ENCODE data around the gene PKN3. TPM values are rescaled to one million over a fixed set of nuclear protein-coding genes. Genes with fewer than 3 reads are reported as not detected.

The PKN3 gene
- total RNA-seq, 1 donor from 2014 or later = 11.7 TPM

DNA sequence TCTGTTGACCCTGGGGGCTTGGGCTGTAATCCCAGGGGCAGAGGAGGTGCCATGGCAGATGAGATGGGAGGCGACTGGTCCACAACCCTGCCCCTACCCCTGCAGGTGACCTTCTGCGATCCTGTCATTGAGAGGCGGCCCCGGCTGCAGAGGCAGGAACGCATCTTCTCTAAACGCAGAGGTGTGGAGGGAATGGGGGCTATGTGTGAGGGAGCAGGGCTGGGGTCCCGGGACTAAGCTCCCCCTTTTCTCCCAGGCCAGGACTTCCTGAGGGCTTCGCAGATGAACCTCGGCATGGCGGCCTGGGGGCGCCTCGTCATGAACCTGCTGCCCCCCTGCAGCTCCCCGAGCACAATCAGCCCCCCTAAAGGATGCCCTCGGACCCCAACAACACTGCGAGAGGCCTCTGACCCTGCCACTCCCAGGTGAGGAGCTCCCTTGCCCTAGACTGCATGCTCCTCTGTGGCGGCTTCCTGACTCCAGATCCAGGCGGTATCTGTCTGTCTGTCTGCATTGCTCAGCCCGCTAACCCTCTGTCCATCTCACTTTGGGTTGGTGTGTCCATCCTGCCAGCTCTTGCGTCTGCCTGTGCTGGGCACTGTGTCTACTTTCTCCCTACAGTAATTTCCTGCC, 11.8 kb downstream of the PKN3 start:
- Mint-ChIP-seq H3K9me3 (no peaks in the 10 kb centered on the region), H3K4me3 (no peak overlapping the region), H3K4me1 (ENCODE audit: unreplicated experiment) (no peaks in the 10 kb centered on the region), H3K27ac (no peak overlapping the region), H3K36me3 (no peaks in the 10 kb centered on the region), H3K27me3 (no peaks in the 10 kb centered on the region)
- DNase-seq (ENCODE audit: extremely low spot score, unreplicated experiment) = no peak
- TF ChIP-seq, protein P1, sequence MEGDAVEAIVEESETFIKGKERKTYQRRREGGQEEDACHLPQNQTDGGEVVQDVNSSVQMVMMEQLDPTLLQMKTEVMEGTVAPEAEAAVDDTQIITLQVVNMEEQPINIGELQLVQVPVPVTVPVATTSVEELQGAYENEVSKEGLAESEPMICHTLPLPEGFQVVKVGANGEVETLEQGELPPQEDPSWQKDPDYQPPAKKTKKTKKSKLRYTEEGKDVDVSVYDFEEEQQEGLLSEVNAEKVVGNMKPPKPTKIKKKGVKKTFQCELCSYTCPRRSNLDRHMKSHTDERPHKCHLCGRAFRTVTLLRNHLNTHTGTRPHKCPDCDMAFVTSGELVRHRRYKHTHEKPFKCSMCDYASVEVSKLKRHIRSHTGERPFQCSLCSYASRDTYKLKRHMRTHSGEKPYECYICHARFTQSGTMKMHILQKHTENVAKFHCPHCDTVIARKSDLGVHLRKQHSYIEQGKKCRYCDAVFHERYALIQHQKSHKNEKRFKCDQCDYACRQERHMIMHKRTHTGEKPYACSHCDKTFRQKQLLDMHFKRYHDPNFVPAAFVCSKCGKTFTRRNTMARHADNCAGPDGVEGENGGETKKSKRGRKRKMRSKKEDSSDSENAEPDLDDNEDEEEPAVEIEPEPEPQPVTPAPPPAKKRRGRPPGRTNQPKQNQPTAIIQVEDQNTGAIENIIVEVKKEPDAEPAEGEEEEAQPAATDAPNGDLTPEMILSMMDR (conservative IDR thresholded peaks at IDR 0.05) = no peak

DNA sequence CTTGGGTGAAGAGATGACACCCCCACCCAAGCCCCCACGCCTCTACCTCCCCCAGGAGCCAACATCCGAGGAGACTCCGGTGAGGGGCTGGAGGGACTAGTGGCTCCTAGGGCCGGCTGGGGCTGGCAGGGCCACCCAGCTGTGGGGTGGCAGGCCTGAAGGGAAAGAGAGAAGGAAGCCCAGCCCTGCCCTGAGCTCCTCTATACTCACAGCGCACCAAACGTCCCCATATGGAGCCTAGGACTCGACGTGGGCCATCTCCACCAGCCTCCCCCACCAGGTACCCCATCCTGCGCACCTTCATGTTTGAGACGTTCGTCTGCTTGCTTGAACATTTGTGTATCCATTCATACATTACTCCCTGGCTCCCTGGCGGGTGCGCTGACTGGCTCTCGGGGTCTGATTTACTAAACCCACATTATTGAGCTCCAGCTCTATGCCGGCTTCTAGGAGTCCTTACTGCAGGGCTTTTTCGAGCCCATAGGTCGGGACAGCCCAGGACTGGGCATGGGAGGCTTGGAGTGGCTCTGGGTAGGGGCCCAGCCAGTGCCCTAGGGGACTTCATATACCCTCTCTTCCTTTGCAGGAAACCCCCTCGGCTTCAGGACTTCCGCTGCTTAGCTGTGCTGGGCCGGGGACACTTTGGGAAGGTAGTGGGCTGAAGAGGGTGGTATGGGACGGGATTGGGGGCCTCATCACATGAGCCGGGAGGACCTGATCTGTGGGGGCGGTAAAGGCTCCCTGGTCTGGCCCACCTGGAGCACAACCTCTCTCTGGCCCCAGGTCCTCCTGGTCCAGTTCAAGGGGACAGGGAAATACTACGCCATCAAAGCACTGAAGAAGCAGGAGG, 12.5 kb downstream of the PKN3 start:
- no peak overlapping the region for H3K4me3 Mint-ChIP-seq
- no peak for DNase-seq (ENCODE audit: extremely low spot score, unreplicated experiment)
- TF ChIP-seq, protein P1 (conservative IDR thresholded peaks at IDR 0.05) = no peak
- no peaks in the 10 kb centered on the region for H3K36me3 Mint-ChIP-seq
- H3K27me3 Mint-ChIP-seq = no peaks in the 10 kb centered on the region
- no peaks in the 10 kb centered on the region for H3K9me3 Mint-ChIP-seq
- no peak overlapping the region for H3K27ac Mint-ChIP-seq
- H3K4me1 Mint-ChIP-seq (ENCODE audit: unreplicated experiment) = no peaks in the 10 kb centered on the region

- Mint-ChIP-seq H3K36me3 (no peaks in the 10 kb centered on the region), H3K27me3 (no peaks in the 10 kb centered on the region), H3K27ac (no peak overlapping the region), H3K4me3 (no peak overlapping the region), H3K4me1 (ENCODE audit: unreplicated experiment) (no peaks in the 10 kb centered on the region), H3K9me3 (no peaks in the 10 kb centered on the region)
- TF ChIP-seq, protein P1 (conservative IDR thresholded peaks at IDR 0.05) = no peak
- no peak for DNase-seq (ENCODE audit: extremely low spot score, unreplicated experiment)
Measured at GRCh38 chr9:128715436-128715750, 13.1 kb downstream of the PKN3 start.

DNA sequence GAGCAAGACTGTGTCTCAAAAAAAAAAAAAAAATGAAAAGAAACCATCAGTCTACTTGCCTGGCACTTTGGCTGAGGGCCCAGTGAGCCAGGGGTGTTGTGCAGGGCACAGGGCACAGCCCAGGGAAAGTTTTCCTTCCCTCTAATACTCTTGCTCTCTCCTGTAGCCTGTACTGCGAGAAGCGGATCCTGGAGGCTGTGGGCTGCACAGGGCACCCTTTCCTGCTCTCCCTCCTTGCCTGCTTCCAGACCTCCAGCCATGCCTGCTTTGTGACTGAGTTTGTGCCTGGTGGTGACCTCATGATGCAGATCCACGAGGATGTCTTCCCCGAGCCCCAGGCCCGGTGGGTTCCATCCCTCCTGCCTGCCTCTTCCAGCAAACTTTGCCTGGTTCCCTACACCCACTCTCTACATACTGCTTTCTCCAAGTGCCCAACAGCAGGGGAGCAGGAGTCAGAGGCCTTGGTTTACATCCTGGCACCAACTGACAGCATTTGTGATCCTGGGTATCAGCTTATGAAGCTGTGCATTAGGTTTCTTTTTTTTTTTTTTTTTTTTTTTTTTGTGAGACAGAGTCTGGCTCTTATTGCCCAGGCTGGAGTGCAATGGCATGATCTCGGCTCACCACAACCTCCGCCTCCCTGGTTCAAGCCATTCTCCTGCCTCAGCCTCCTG, 14.4 kb downstream of the PKN3 start:
- TF ChIP-seq, protein P1 (conservative IDR thresholded peaks at IDR 0.05) = no peak
- Mint-ChIP-seq H3K4me1 (ENCODE audit: unreplicated experiment) (no peaks in the 10 kb centered on the region), H3K9me3 (no peaks in the 10 kb centered on the region), H3K4me3 (no peak overlapping the region), H3K27ac (no peak overlapping the region), H3K36me3 (no peaks in the 10 kb centered on the region), H3K27me3 (no peaks in the 10 kb centered on the region)
- no peak for DNase-seq (ENCODE audit: extremely low spot score, unreplicated experiment)

DNA sequence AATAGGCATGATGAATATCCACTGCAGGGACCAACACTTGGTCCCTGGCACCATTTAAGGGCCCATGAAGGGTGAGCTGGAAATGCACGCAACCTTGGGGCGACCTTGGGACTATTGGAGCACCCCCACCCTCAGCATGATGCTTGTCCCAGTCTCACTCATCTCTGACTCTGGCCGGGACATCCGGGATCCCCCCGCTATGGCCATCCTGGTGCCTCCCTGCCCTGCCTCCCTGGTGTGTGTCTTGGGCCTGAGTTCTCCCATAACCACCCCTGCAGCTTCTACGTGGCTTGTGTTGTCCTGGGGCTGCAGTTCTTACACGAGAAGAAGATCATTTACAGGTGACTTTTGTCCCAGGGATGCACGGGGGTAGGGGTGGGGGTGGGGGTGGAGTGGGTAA, 15.7 kb downstream of the PKN3 start:
- Mint-ChIP-seq H3K27me3 (no peaks in the 10 kb centered on the region), H3K4me3 (no peak overlapping the region), H3K36me3 (no peaks in the 10 kb centered on the region), H3K9me3 (no peaks in the 10 kb centered on the region), H3K27ac (no peak overlapping the region), H3K4me1 (ENCODE audit: unreplicated experiment) (peaks cover 7% of the 10 kb centered on the region)
- DNase-seq (ENCODE audit: extremely low spot score, unreplicated experiment) = no peak
- TF ChIP-seq, protein P1 (conservative IDR thresholded peaks at IDR 0.05) = no peak

All from type B pancreatic cell (in vitro differentiated cells).